PC-9 (cell line): ENCODE results near the gene ERG.

Experiments
- EZH2 ChIP-seq: fragments of 200-600 bp; sonication (generic); IDR thresholded peaks from 2 replicates; pipeline ENCODE4 v1.8.0; 2017; ENCODE audit warnings: antibody characterized with exemption, low read depth
- TF ChIP-seq, protein P1 (sequence below): fragments of 200-600 bp; sonication (generic); conservative IDR thresholded peaks from 2 replicates; pipeline ENCODE4 v1.6.1; 2017; ENCODE audit warnings: mixed run types, antibody characterized with exemption, mild to moderate bottlenecking, moderate library complexity

DNA sequence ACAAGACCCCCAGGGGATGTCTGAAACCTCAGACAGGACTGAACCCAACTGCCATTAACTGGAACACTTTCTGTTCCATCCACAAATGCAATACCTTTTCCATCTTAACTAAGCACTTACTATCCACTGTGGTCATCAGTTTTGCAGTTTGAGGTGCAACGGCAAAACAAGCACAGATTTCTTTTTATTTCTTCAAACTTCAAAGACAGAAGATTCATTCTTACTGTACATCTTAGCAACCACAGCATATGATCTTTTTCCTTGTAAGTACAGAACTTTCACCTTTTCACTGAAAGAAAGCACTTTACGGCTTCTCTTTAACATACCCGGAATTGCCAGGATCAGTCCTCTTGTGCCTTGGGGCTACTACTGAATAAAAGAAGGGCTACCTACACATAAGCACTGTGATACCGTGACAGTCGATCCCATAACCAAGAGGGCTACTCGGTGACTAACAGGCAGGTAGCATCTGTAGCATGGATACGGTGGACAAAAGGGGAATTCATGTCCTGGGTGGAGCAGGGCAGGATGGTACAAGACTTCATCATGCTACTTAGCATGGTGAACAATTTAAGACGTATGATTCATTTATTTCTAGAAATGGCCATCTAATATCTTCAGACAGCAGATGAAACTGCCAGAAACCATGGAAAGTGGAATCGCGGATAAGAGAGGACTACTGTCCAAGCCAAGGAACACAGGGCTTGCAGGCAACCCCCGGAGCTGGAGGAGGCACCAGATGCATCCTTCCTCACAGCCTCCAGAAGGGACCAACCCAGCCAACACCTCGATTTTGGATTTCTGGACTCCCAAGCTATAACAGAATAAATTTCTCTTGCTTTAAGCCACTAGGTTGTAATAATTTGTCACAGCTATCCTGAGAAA lies 18.4 kb downstream of the ERG start:
- TF ChIP-seq, protein P1, sequence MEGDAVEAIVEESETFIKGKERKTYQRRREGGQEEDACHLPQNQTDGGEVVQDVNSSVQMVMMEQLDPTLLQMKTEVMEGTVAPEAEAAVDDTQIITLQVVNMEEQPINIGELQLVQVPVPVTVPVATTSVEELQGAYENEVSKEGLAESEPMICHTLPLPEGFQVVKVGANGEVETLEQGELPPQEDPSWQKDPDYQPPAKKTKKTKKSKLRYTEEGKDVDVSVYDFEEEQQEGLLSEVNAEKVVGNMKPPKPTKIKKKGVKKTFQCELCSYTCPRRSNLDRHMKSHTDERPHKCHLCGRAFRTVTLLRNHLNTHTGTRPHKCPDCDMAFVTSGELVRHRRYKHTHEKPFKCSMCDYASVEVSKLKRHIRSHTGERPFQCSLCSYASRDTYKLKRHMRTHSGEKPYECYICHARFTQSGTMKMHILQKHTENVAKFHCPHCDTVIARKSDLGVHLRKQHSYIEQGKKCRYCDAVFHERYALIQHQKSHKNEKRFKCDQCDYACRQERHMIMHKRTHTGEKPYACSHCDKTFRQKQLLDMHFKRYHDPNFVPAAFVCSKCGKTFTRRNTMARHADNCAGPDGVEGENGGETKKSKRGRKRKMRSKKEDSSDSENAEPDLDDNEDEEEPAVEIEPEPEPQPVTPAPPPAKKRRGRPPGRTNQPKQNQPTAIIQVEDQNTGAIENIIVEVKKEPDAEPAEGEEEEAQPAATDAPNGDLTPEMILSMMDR = no peak
- no peak for TF ChIP-seq EZH2
